ENCODE measurements around the gene STK10. TPM values are rescaled to one million over a fixed set of nuclear protein-coding genes. Genes with fewer than 3 reads are reported as not detected.

Gene STK10
- polyA plus RNA-seq, 2 of the 4 experiments (the other 2 are of a cell fraction), result 4.3 to 13.1 TPM

GRCh38 chr5:172123269-172123692 is 64.7 kb downstream of the STK10 start:
- ChIA-PET CTCF (interaction anchor here (0.7 to 1.9 kb wide), 4 partner anchors 16 to 65 kb away, joined by 3 to 6 read pairs (median 4); partner anchors contain the start of gene STK10), POLR2A (no interaction called here)
- Histone ChIP-seq H3K9me3 (peaks cover 4% of the 10 kb centered on the region; the same call in 1 of the 3 replicates), H3K4me1 (no peaks in the 10 kb centered on the region), H3K4me3 (no peak overlapping the region), H3K4me2 (no peak overlapping the region), H3K27ac (no peak overlapping the region)
- ATAC-seq (peak; percentile 87 to 91), FAIRE-seq (no peak), DNase-seq (ENCODE audit: low read depth in 1 of 2, low spot score in 1 of 2) (peak in 1 of 2 experiments; percentile 44)
- TF ChIP-seq JUNB (IDR thresholded peaks at IDR 0.05), result no peak
- no peak for TF ChIP-seq HES2 (IDR thresholded peaks at IDR 0.05)
- TF ChIP-seq, protein P1, sequence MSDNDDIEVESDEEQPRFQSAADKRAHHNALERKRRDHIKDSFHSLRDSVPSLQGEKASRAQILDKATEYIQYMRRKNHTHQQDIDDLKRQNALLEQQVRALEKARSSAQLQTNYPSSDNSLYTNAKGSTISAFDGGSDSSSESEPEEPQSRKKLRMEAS (IDR thresholded peaks at IDR 0.05), result 0 out of 2 replicates have a peak, but pooled peaks have one; percentile 20
- WGBS (ENCODE audit: missing lambda C conversion rate), result 41% methylated on average over 4 of the region's 4 CpGs

GRCh38 chr5:172119921-172120688 is 67.9 kb downstream of the STK10 start:
- no peak overlapping the region for H3K27ac ChIP-seq
- POLR2A ChIA-PET, result no interaction called here
- no peak overlapping the region for H3K4me2 ChIP-seq
- peaks cover 4% of the 10 kb centered on the region; the same call in 1 of the 3 replicates for H3K9me3 ChIP-seq
- peak in 1 of 2 experiments; percentile 33; a peak in 2 of 6 replicates for ATAC-seq
- no peak for DNase-seq (ENCODE audit: low read depth in 1 of 2, low spot score in 1 of 2)
- 75% methylated on average over 12 of the region's 12 CpGs for WGBS (ENCODE audit: missing lambda C conversion rate)
- CTCF ChIA-PET, result interaction anchor here (1.1 to 1.5 kb wide), 2 partner anchors 12 to 113 kb away, joined by 3 to 6 read pairs; no protein-coding TSS in a partner anchor
- H3K4me1 ChIP-seq, result no peaks in the 10 kb centered on the region
- no peak overlapping the region for H3K4me3 ChIP-seq
- FAIRE-seq, result no peak
- no peak for TF ChIP-seq BHLHE40 (IDR thresholded peaks at IDR 0.05; ENCODE audit: low read depth, low read length)
- no peak for TF ChIP-seq HOXA7 (CRISPR knock-in tag; IDR thresholded peaks at IDR 0.05)
- no peak for TF ChIP-seq CBX2 (IDR thresholded peaks at IDR 0.05; ENCODE audit: borderline replicate concordance, low read depth)
- no peak for TF ChIP-seq EHMT2 (IDR thresholded peaks at IDR 0.05; ENCODE audit: low read depth)
- TF ChIP-seq GATA3 (IDR thresholded peaks at IDR 0.05; ENCODE audit: borderline replicate concordance), result no peak
- TF ChIP-seq HDAC2 (IDR thresholded peaks at IDR 0.05), result no peak
- TF ChIP-seq FOSL2 (IDR thresholded peaks at IDR 0.05), result no peak
- TF ChIP-seq FOSL2 (CRISPR knock-in tag; IDR thresholded peaks at IDR 0.05), result no peak
- TF ChIP-seq REST (IDR thresholded peaks at IDR 0.05), result no peak
- TF ChIP-seq PHF8 (IDR thresholded peaks at IDR 0.05; ENCODE audit: borderline replicate concordance, low read depth), result no peak
- no peak for TF ChIP-seq ESRRA (IDR thresholded peaks at IDR 0.05; ENCODE audit: borderline replicate concordance, low read length)
- TF ChIP-seq MYC (IDR thresholded peaks at IDR 0.05; ENCODE audit: borderline replicate concordance, low read length), result no peak

DNA sequence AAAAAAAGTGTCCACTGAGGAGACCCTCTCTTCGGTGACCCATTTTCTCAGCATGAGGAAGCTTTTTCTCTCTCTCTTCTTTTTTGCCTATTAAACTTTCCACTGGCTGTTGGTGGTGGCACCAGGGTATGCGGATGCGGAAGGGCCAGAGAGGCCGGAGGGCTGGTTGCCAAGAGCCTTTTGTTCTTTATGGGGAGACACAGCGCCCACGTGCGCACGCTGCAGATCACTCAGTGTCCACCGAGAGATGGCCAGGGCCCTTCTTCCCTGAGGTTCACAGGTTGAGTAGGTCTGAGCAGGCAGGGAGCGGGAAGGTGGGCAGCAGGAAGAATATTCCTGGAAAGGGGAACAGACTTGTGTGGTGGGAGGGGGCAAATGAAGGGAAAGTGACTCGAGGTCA is 69.1 kb downstream of the STK10 start:
- no peaks in the 10 kb centered on the region for H3K4me1 ChIP-seq
- H3K4me2 ChIP-seq, result no peak overlapping the region
- no peak for TF ChIP-seq FOSL2 (IDR thresholded peaks at IDR 0.05)
- no peak for TF ChIP-seq FOSL2 (CRISPR knock-in tag; IDR thresholded peaks at IDR 0.05)
- no peak for TF ChIP-seq CTCF (IDR thresholded peaks at IDR 0.05)
- no peak for TF ChIP-seq TP53 (CRISPR knock-in tag; IDR thresholded peaks at IDR 0.05)
- TF ChIP-seq FOXS1 (CRISPR knock-in tag; IDR thresholded peaks at IDR 0.05), result no peak
- no peaks in the 10 kb centered on the region for H3K9me3 ChIP-seq
- CTCF ChIA-PET, result no interaction called here
- FAIRE-seq (no peak), ATAC-seq (no peak), DNase-seq (ENCODE audit: low read depth in 1 of 2, low spot score in 1 of 2) (no peak)
- H3K27ac ChIP-seq, result no peak overlapping the region
- H3K4me3 ChIP-seq, result no peak overlapping the region
- POLR2A ChIA-PET, result no interaction called here
- 86% methylated on average over 11 of the region's 11 CpGs for WGBS (ENCODE audit: missing lambda C conversion rate)
